ENCODE results near the gene KRTAP4-5. TPM values are rescaled to one million over a fixed set of nuclear protein-coding genes. Genes with fewer than 3 reads are reported as not detected.
"Not testable (repeated sequence)": the region's sequence is repeated elsewhere in the genome, so short reads cannot be mapped to it uniquely, and the experiment has no call there.

The KRTAP4-5 gene
- total RNA-seq, 6 donors from 2014 or later: not detected

- Histone ChIP-seq H3K9me3 (no peaks in the 10 kb centered on the region), H3K4me3 (no peak overlapping the region), H3K4me1 (no peaks in the 10 kb centered on the region), H3K27ac (no peak overlapping the region), H3K27me3 (no peaks in the 10 kb centered on the region), H3K36me3 (no peaks in the 10 kb centered on the region)
- ATAC-seq (ENCODE audit: low FRiP score in 2 of 2) (no peak), DNase-seq (no peak)
- no peak for TF ChIP-seq CTCF (IDR thresholded peaks at IDR 0.05)
- WGBS, 2 donors: 75 to 79% methylated on average over 3 of the region's 3 CpGs
Measured at GRCh38 chr17:41126412-41126811, 23.2 kb downstream of the KRTAP4-5 start.

DNA sequence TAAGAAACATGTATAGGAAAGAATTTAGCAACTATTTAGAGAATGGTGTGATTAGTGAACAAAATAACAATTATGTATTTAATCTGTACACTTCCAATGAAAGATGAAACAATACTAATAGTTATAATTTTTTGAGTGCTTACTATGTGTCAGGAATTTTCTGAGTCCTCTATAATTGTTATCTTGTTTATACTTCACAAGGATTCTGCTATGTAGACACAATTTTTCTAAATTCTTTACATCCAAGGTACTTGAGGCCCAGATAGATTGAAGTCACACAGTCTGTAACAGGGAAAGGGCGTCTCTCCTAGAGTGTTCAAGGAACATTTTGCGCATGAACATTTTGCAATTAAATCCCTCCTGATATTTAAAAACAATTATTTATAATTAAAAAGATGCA, 24.6 kb downstream of the KRTAP4-5 start:
- DNase-seq (no peak), ATAC-seq (ENCODE audit: low FRiP score in 2 of 2) (no peak)
- no peaks in the 10 kb centered on the region for H3K4me1 ChIP-seq
- H3K27me3 ChIP-seq: no peaks in the 10 kb centered on the region
- TF ChIP-seq POLR2A (IDR thresholded peaks at IDR 0.05): no peak
- no peak for TF ChIP-seq EP300 (IDR thresholded peaks at IDR 0.05)
- TF ChIP-seq POLR2AphosphoS5 (IDR thresholded peaks at IDR 0.05): no peak
- TF ChIP-seq CTCF (IDR thresholded peaks at IDR 0.05): no peak
- H3K4me3 ChIP-seq: no peak overlapping the region
- no peaks in the 10 kb centered on the region for H3K9me3 ChIP-seq
- no peak overlapping the region for H3K27ac ChIP-seq
- WGBS, 2 donors: 100% methylated on average over 2 of the region's 2 CpGs
- no peaks in the 10 kb centered on the region for H3K36me3 ChIP-seq

DNA sequence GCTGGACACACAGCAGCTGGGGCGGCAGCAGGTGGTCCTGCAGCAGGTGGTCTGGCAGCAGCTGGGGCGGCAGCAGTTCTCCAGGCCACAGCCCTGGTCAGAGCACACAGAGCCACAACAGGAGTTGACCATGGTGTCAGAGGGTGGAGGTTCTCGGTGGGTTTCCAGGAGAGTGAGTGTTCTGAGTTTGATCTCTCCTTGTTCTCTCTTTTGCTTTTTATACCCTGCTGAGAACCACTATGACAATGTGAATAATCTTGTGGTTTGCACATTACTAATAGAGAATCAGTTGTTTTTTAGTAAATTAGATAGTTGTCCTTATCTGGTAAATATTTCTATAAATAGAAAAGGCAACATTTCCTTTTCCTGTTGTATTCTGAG, 25.6 kb downstream of the KRTAP4-5 start, which contains the start of gene KRTAP4-12:
TSS of gene KRTAP4-12 (minus strand) at position 192 of the 381 bp plus-strand sequence. CDS start at position 132, 60 bp downstream.
- H3K4me1 ChIP-seq: not testable (repeated sequence)

GRCh38 chr17:41123292-41123990, 26.2 kb downstream of the KRTAP4-5 start:
- not testable (repeated sequence) for H3K27me3 ChIP-seq; H3K27ac ChIP-seq; H3K9me3 ChIP-seq; H3K36me3 ChIP-seq; H3K4me1 ChIP-seq; H3K4me3 ChIP-seq; ATAC-seq (ENCODE audit: low FRiP score in 2 of 2)
- DNase-seq: peak in 1 of 2 donors; percentile 58
- WGBS, 2 donors: 86 to 91% methylated on average over 7 to 12 of the region's 12 CpGs

More for the DNA sequence above, 25.6 kb downstream of the KRTAP4-5 start, which contains the start of gene KRTAP4-12:
- DNase-seq; H3K36me3 ChIP-seq; H3K9me3 ChIP-seq; H3K27me3 ChIP-seq; ATAC-seq (ENCODE audit: low FRiP score in 2 of 2); H3K4me3 ChIP-seq; H3K27ac ChIP-seq: not testable (repeated sequence)
- 78 to 83% methylated on average over 2 to 3 of the region's 3 CpGs for WGBS, 2 donors

- WGBS, 2 donors: 84 to 92% methylated on average over 2 of the region's 2 CpGs
- ATAC-seq (ENCODE audit: low FRiP score in 2 of 2): no peak
Measured at GRCh38 chr17:41121742-41122141, 27.9 kb downstream of the KRTAP4-5 start.

GRCh38 chr17:41119696-41120690, 29.6 kb downstream of the KRTAP4-5 start:
- H3K9me3 ChIP-seq; ATAC-seq (ENCODE audit: low FRiP score in 2 of 2); H3K27me3 ChIP-seq; H3K4me3 ChIP-seq; H3K4me1 ChIP-seq; DNase-seq; H3K36me3 ChIP-seq; H3K27ac ChIP-seq: not testable (repeated sequence)
- WGBS, 2 donors: 42 to 47% methylated on average over 11 of the region's 11 CpGs

More at GRCh38 chr17:41121742-41122141, 27.9 kb downstream of the KRTAP4-5 start:
- no peaks in the 10 kb centered on the region for H3K27me3 ChIP-seq
- no peak for TF ChIP-seq POLR2AphosphoS5 (IDR thresholded peaks at IDR 0.05)
- no peak for TF ChIP-seq CTCF (IDR thresholded peaks at IDR 0.05)
- TF ChIP-seq POLR2A (IDR thresholded peaks at IDR 0.05): no peak
- no peak for TF ChIP-seq EP300 (IDR thresholded peaks at IDR 0.05)
- no peak overlapping the region for H3K27ac ChIP-seq
- no peaks in the 10 kb centered on the region for H3K4me1 ChIP-seq
- H3K9me3 ChIP-seq: no peaks in the 10 kb centered on the region
- DNase-seq: no peak
- H3K36me3 ChIP-seq: no peaks in the 10 kb centered on the region
- no peak overlapping the region for H3K4me3 ChIP-seq
